Measurements from ENCODE around the gene DHX30. TPM values are rescaled to one million over a fixed set of nuclear protein-coding genes. Genes with fewer than 3 reads are reported as not detected.
"Not testable (repeated sequence)": the region's sequence is repeated elsewhere in the genome, so short reads cannot be mapped to it uniquely, and the experiment has no call there.

The DHX30 gene, protein sequence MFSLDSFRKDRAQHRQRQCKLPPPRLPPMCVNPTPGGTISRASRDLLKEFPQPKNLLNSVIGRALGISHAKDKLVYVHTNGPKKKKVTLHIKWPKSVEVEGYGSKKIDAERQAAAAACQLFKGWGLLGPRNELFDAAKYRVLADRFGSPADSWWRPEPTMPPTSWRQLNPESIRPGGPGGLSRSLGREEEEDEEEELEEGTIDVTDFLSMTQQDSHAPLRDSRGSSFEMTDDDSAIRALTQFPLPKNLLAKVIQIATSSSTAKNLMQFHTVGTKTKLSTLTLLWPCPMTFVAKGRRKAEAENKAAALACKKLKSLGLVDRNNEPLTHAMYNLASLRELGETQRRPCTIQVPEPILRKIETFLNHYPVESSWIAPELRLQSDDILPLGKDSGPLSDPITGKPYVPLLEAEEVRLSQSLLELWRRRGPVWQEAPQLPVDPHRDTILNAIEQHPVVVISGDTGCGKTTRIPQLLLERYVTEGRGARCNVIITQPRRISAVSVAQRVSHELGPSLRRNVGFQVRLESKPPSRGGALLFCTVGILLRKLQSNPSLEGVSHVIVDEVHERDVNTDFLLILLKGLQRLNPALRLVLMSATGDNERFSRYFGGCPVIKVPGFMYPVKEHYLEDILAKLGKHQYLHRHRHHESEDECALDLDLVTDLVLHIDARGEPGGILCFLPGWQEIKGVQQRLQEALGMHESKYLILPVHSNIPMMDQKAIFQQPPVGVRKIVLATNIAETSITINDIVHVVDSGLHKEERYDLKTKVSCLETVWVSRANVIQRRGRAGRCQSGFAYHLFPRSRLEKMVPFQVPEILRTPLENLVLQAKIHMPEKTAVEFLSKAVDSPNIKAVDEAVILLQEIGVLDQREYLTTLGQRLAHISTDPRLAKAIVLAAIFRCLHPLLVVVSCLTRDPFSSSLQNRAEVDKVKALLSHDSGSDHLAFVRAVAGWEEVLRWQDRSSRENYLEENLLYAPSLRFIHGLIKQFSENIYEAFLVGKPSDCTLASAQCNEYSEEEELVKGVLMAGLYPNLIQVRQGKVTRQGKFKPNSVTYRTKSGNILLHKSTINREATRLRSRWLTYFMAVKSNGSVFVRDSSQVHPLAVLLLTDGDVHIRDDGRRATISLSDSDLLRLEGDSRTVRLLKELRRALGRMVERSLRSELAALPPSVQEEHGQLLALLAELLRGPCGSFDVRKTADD
- 80.2 and 84.5 TPM in 2 replicates for total RNA-seq (2021)
- percentile 72 among the genes with signal in this experiment for Bru-seq, nascent RNA
- BruChase-seq, experiment 1, labeled RNA remaining after a 2-hour chase, result percentile 74 among the genes with signal in this experiment
- percentile 83 among the genes with signal in this experiment for BruChase-seq, experiment 2, labeled RNA remaining after a 6-hour chase
- long read RNA-seq, full-length matches to known transcripts, result 128 of 210 reads
- long read RNA-seq, partial matches to known transcripts, result 40 of 210 reads
- long read RNA-seq, other reads (novel, unspliced or antisense), result 42 of 210 reads

DNA sequence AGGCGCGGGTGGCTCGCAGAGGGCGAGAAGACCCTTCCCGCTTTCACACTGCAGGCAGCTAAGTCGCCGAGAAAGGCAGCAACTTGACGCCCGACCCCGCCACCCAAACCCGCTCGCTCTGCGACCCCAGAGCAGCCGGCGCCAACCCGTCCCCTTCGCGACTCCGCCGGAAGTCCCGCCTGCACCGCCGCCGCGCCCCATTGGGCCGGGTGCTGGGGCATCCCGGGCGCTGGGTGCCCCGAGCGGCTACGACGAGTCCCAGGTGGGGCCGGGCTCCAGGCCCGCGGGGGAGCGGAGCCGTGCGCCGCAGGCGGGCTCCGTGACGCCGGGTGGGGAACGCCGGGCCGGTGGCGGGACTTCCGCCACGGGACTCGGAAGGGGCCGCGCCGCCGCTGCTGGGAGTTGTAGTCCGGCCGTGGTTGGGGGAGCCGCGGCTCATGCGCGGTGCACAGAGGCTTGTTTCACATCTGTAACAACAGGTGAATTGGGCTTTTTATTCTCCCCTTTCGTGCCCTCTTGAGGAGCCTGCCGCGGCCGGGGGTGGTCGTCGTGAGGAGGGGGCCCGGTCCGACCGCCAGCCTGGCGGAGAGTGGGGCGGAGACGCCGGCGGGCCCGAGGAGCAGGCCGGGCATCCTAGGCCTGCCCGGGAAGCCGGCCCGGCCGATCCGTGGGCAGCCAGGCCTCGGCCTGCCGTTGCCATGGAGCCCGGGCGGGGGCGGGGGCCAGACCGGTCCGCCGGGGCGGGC is at the start of gene DHX30:
Gene DHX30 (plus strand): TSS at position 405 of the 746 bp plus-strand sequence. CDS start 7,546 bp downstream, outside the sequence.
- no peaks in the 10 kb centered on the region for H3K27me3 ChIP-seq (replicated peaks; ENCODE audit: insufficient read depth, low read depth, low read length, poor library complexity)
- intact Hi-C loops (cut with micrococcal nuclease; ENCODE audit: unreplicated experiment), result no loop called here
- H3K27ac ChIP-seq (ENCODE audit: low read depth, low read length, poor library complexity, severe bottlenecking), result peak within 1 kb of the TSS; percentile 85
- ChIA-PET POLR2A (ENCODE audit: low non-redundant PET) (no interaction called here), CTCF (no interaction called here)
- H3K4me3 ChIP-seq (ENCODE audit: low read depth, low read length, poor library complexity, severe bottlenecking), result peak within 1 kb of the TSS; percentile 76
- no peak for TF ChIP-seq EZH2 (IDR thresholded peaks at IDR 0.05; ENCODE audit: borderline replicate concordance, low read depth, low read length, poor library complexity, severe bottlenecking)
- TF ChIP-seq, protein P1, sequence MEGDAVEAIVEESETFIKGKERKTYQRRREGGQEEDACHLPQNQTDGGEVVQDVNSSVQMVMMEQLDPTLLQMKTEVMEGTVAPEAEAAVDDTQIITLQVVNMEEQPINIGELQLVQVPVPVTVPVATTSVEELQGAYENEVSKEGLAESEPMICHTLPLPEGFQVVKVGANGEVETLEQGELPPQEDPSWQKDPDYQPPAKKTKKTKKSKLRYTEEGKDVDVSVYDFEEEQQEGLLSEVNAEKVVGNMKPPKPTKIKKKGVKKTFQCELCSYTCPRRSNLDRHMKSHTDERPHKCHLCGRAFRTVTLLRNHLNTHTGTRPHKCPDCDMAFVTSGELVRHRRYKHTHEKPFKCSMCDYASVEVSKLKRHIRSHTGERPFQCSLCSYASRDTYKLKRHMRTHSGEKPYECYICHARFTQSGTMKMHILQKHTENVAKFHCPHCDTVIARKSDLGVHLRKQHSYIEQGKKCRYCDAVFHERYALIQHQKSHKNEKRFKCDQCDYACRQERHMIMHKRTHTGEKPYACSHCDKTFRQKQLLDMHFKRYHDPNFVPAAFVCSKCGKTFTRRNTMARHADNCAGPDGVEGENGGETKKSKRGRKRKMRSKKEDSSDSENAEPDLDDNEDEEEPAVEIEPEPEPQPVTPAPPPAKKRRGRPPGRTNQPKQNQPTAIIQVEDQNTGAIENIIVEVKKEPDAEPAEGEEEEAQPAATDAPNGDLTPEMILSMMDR (conservative IDR thresholded peaks at IDR 0.05; ENCODE audit: low read depth, low read length), result no peak
- no peaks in the 10 kb centered on the region for H3K4me1 ChIP-seq (ENCODE audit: insufficient read depth, low read length, poor library complexity, severe bottlenecking)
- peak; percentile 80 for DNase-seq (ENCODE audit: low spot score)
- H3K36me3 ChIP-seq (ENCODE audit: insufficient read depth, low read length, poor library complexity, severe bottlenecking), result peaks cover 3% of the 10 kb centered on the region
- BruUV-seq (replicated peaks), result no TSS peak
- no peaks in the 10 kb centered on the region for H3K9me3 ChIP-seq (ENCODE audit: low read depth, low read length, poor library complexity, severe bottlenecking)

DNA sequence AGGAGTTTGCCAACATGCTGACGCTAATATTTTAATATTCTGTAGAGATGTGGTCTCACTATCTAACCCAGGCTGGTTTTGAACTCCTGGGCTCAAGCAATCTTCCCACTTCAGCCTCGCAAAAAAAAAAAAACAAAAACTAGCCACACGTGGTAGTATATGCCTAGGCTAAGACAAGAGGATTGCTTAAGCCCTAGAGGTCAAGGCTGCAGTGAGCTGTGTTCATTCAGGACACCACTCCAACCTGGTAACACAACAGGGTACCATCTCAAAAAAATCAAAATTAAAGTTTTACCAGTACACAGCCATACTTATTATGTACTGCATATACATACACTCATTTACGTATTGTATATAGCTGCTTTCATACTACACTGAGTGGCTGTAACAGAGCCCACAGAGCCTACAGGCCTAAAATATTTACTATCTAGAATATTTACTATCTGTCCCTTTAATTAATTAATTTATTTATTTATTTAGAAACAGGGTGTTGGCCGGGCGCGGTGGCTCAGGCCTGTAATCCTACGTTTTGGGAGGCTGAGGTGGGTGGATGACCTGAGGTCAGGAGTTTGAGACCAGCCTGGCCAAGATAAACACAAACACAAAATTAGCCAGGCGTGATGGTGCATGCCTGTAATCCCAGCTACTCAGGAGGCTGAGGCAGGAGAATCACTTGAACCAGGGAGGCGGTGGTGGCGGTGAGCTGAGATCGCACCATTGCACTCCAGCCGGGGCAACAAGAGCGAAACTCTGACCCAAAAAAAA is 44.5 kb upstream of the DHX30 start:
- no peak for TF ChIP-seq EZH2 (IDR thresholded peaks at IDR 0.05; ENCODE audit: borderline replicate concordance, low read depth, low read length, poor library complexity, severe bottlenecking)
- TF ChIP-seq, protein P1 (conservative IDR thresholded peaks at IDR 0.05; ENCODE audit: low read depth, low read length), result no peak
- no peaks in the 10 kb centered on the region for H3K4me1 ChIP-seq (ENCODE audit: insufficient read depth, low read length, poor library complexity, severe bottlenecking)
- ChIA-PET CTCF (no interaction called here), POLR2A (ENCODE audit: low non-redundant PET) (no interaction called here)
- H3K9me3 ChIP-seq (ENCODE audit: low read depth, low read length, poor library complexity, severe bottlenecking), result no peaks in the 10 kb centered on the region
- intact Hi-C loops (cut with micrococcal nuclease; ENCODE audit: unreplicated experiment), result no loop called here
- H3K27me3 ChIP-seq (replicated peaks; ENCODE audit: insufficient read depth, low read depth, low read length, poor library complexity), result no peaks in the 10 kb centered on the region
- H3K4me3 ChIP-seq (ENCODE audit: low read depth, low read length, poor library complexity, severe bottlenecking), result no peak overlapping the region
- no TSS peak for BruUV-seq (replicated peaks)
- no peak for DNase-seq (ENCODE audit: low spot score)
- H3K27ac ChIP-seq (ENCODE audit: low read depth, low read length, poor library complexity, severe bottlenecking), result no peak overlapping the region
- peaks cover 7% of the 10 kb centered on the region for H3K36me3 ChIP-seq (ENCODE audit: insufficient read depth, low read length, poor library complexity, severe bottlenecking)

DNA sequence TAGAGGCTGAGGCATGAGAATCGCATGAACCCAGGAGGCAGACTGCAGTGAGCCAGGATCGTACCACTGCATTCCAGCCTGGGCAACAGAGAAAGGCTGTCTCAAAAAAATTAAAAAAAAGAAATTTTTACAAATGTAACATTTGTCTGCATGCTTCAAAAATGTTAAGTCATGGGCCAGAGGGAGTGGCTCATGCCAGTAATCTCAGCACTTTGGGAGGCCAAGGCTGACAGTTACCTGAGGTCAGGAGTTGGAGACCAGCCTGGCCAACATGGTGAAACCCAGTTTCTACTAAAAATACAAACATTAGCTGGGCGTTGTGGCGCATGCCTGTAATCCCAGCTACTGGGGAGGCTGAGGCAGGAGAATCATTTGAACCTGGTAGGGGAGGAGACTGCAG is 42.7 kb upstream of the DHX30 start:
- BruUV-seq (replicated peaks); POLR2A ChIA-PET (ENCODE audit: low non-redundant PET): not testable (repeated sequence)

More for the DNA sequence above, 42.7 kb upstream of the DHX30 start:
- H3K9me3 ChIP-seq (ENCODE audit: low read depth, low read length, poor library complexity, severe bottlenecking); DNase-seq (ENCODE audit: low spot score); CTCF ChIA-PET; intact Hi-C loops (cut with micrococcal nuclease; ENCODE audit: unreplicated experiment); H3K27ac ChIP-seq (ENCODE audit: low read depth, low read length, poor library complexity, severe bottlenecking); H3K4me1 ChIP-seq (ENCODE audit: insufficient read depth, low read length, poor library complexity, severe bottlenecking); H3K27me3 ChIP-seq (replicated peaks; ENCODE audit: insufficient read depth, low read depth, low read length, poor library complexity); H3K4me3 ChIP-seq (ENCODE audit: low read depth, low read length, poor library complexity, severe bottlenecking): not testable (repeated sequence)
- peaks cover 11% of the 10 kb centered on the region for H3K36me3 ChIP-seq (ENCODE audit: insufficient read depth, low read length, poor library complexity, severe bottlenecking)
